ENCODE results near the gene THADA.
"Not testable (repeated sequence)": the region's sequence is repeated elsewhere in the genome, so short reads cannot be mapped to it uniquely, and the experiment has no call there.

The THADA gene

GRCh38 chr2:43465234-43465633 lies 130.6 kb downstream of the THADA start:
- DNase-seq (ENCODE audit: low spot score): no peak

GRCh38 chr2:43464590-43464989 lies 131.2 kb downstream of the THADA start:
- DNase-seq (ENCODE audit: low spot score): no peak

DNA sequence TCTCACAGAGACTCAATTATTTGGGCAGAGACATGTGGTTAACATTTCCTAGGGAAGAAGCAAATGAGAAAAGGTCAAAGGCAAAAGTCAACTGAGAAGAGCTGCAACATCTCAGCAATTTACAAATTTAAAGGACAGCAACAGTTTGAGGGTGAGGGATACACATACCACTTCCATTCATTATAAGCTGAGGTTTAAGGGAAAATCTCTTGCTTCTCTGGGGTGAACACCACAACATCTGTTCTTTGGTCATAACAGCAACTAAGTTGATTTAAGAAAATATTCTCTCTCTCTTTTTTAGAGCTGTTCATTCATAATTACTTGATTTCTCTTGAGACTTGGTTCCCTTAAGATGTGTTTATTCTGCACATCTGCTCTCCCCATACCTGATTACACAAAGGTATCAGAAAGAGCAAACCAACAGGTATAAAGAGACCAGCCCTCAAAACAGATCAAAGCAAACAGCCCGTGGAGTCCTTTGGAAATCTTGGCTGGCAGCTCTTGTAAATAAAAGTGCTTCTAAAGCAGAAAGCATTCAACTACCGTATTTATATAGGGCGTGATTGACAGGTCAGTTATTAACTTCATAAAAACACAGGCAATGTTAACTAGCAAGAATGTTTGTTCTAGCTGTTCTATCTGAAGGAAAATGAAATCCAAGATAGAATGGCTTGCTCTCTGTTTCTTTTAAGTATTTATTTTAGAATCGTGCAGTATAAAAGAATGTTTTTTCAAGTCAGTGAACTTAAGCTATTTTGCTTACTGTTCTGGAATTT lies 132.8 kb downstream of the THADA start:
- no peak for DNase-seq (ENCODE audit: low spot score)

GRCh38 chr2:43461453-43462073 lies 134.3 kb downstream of the THADA start:
- DNase-seq (ENCODE audit: low spot score): peak; percentile 13

DNA sequence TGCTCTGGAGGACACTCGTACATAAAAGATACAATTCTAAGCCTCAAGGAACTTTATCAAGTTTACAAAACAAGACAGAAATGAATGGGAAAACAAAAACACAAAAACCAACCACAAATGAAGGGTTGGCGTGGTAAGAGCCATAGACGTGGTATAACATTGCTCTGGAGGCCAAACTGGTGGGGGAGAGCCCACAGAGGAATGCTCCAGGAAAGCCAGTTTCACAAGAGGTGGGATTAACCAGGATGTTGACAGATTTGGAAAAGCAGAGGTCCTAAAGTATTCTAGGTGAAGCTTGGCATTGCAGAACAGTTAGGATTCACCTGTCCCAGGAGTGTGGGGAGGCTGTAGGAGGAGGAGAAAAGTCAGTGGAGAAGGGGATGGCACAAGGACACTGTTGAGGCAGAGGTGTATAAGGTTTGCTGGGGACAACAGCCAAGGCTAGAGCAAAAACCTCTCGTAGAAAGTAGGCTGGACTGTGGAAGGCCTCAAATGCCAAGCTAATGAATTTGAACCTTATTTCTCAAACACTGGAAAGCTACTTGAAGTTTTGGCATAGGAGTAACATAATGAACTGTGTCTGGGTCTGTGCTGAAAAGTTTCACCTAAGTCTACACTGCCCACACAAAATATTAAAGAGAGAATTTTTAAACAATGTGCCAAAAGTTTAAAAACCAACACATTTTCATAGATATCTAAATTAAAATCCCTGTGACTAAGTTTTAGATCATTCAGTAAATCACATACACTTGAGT lies 135.1 kb downstream of the THADA start:
- no peak for DNase-seq (ENCODE audit: low spot score)

- DNase-seq (ENCODE audit: low spot score): no peak
Observed at GRCh38 chr2:43460174-43460546, 135.7 kb downstream of the THADA start.

GRCh38 chr2:43459446-43460173 lies 136.2 kb downstream of the THADA start:
- DNase-seq (ENCODE audit: low spot score): no peak

- no peak for DNase-seq (ENCODE audit: low spot score)
Observed at GRCh38 chr2:43458014-43458628, 137.7 kb downstream of the THADA start.

- DNase-seq (ENCODE audit: low spot score): no peak
Observed at GRCh38 chr2:43455731-43456642, 139.9 kb downstream of the THADA start.

- no peak for DNase-seq (ENCODE audit: low spot score)
Observed at GRCh38 chr2:43455296-43455695, 140.5 kb downstream of the THADA start.

GRCh38 chr2:43454791-43455190 lies 141.0 kb downstream of the THADA start:
- DNase-seq (ENCODE audit: low spot score): no peak

- DNase-seq (ENCODE audit: low spot score): no peak
Observed at GRCh38 chr2:43453179-43454170, 142.4 kb downstream of the THADA start.

- no peak for DNase-seq (ENCODE audit: low spot score)
Observed at GRCh38 chr2:43452318-43452731, 143.5 kb downstream of the THADA start.

DNA sequence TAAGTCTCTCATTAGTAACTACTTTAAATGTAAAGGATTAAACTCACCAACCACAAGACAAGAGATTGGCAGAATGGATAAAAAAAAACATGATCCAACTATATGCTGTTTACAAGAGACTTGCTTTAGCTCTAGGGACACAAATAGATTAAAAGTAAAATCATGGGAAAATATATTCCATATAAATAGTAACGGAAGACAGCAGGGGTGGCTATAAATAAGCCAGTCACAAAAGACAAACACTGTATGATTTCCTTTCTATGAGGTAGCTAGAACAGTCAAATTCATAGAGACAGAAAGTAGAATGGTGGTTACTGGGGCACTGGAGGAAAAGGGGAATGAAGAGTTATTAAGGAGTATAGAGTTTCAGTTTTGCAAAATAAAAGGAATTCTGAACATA lies 145.2 kb downstream of the THADA start:
- DNase-seq (ENCODE audit: low spot score): no peak

DNA sequence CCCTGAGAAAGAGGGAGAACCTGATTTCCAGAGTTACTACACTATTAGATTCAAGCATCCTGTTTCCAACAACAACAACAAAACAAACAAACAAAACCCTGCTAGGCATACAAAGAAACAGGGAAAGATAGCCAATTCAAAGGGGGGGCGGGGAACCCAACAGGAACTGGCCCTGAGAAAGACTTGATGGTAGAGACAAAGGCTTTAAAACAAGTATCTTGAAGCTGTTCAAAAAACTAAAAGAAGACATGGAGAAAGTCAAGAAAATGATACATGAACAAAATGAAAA lies 147.1 kb downstream of the THADA start:
- DNase-seq (ENCODE audit: low spot score): no peak

GRCh38 chr2:43448011-43448821 lies 147.6 kb downstream of the THADA start:
- no peak for DNase-seq (ENCODE audit: low spot score)

GRCh38 chr2:43446755-43447154 lies 149.1 kb downstream of the THADA start:
- DNase-seq (ENCODE audit: low spot score): not testable (repeated sequence)

DNA sequence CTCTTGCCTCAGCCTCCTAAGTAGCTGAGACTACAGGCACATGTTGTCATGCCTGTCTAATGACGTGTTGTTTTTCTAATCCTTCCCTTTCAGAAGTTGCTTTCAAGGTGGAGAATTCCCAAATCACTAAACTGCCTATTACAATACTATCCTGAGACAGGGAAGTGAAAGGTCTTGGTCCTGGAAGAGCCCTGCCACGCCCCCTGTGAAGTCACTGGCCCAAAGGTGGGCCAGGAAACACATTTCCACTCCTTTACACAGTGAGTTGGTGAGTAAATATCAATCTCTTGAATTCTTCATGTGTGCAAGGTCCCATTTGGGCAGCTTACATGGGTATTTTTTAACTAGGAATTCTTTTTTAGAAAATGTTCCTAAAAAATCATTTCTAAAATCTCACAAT lies 150.1 kb downstream of the THADA start:
- DNase-seq (ENCODE audit: low spot score): no peak
